Gastrocnemius medialis (tissue), 4 donors: Measurements from ENCODE around the gene OPA3. TPM values are rescaled to one million over a fixed set of nuclear protein-coding genes. Genes with fewer than 3 reads are reported as not detected.
"Not testable (repeated sequence)": the region's sequence is repeated elsewhere in the genome, so short reads cannot be mapped to it uniquely, and the experiment has no call there.

Experiments
- ATAC-seq, 2 donors: fragments of 150-250 bp; one replicate each; pipeline ENCODE4 v1.9.1; 2016
- DNase-seq, 2 donors: peaks; one replicate each; pipeline ENCODE4 v3.0.0-alpha.2; 2019
- H3K27ac ChIP-seq, 4 donors: fragments of 200-600 bp; sonication (generic); 1 replicate in 1 of 4; 2 replicates in 3 of 4; pipeline ENCODE4 v1.5.1; 2016 to 2018; ENCODE audit warnings: mild to moderate bottlenecking in 2 of 4, moderate library complexity in 1 of 4
- H3K27me3 ChIP-seq, 3 donors: fragments of 200-600 bp; sonication (generic) in 2 of 3; 1 replicate in 1 of 3; 2 replicates in 2 of 3; pipeline versions ENCODE4 v1.5.1 to v1.6.0; 2016 to 2019; ENCODE audit warnings: mild to moderate bottlenecking in 1 of 3, moderate library complexity in 1 of 3
- H3K36me3 ChIP-seq, 2 donors: fragments of 200-600 bp; sonication (generic) in 1 of 2; one replicate each; pipeline ENCODE4 v1.5.1; 2017 to 2018
- H3K4me1 ChIP-seq, 2 donors: fragments of 200-600 bp; sonication (generic) in 1 of 2; one replicate each; pipeline ENCODE4 v1.5.1; 2016 to 2017; ENCODE audit warnings: mild to moderate bottlenecking in 2 of 2
- H3K4me3 ChIP-seq, 4 donors: fragments of 200-600 bp; sonication (generic) in 3 of 4; 1 replicate in 1 of 4; 2 replicates in 3 of 4; pipeline ENCODE4 v1.5.1; 2016 to 2019; ENCODE audit warnings: mild to moderate bottlenecking in 2 of 4
- H3K9me3 ChIP-seq, 3 donors: fragments of 200-600 bp; sonication (generic) in 2 of 3; 1 replicate in 1 of 3; 2 replicates in 2 of 3; pipeline ENCODE4 v1.5.1; 2016 to 2019
- POLR2A ChIP-seq, 2 donors: fragments of 450-650 bp; IDR thresholded peaks; one replicate each; pipeline ENCODE4 v1.6.1; 2017; ENCODE audit warnings: antibody characterized with exemption in 2 of 2, mild to moderate bottlenecking in 2 of 2, moderate library complexity in 2 of 2
- in situ Hi-C, 4 donors: fragments of 200-750 bp; cut with MboI; loops; one replicate each; pipeline versions ENCODE4 v1.15.0 to v1.8.0; 2017; ENCODE audit warnings: low sequenced_read_pairs in 4 of 4
- intact Hi-C: fragments of 100-400 bp; cut with DNase I; formaldehyde crosslinking; loops from one replicate; pipeline ENCODE4 v1.15.1; 2023; ENCODE audit warnings: low total_unique reads
- total RNA-seq, 4 donors: library from RNA; depleted of rRNA; stranded (reverse); fragments of >200 nt; gene quantifications; one replicate each; pipeline versions ENCODE4 v1.1.0 to v1.2.3, GENCODE V29; 2016
- TF ChIP-seq, protein P1 (sequence below), 5 experiments: fragments of 450-650 bp in 3 of 5; fragments of 200-600 bp in 2 of 5; sonication (generic) in 2 of 5; IDR thresholded peaks in 4 of 5; conservative IDR thresholded peaks in 1 of 5; 1 replicate in 4 of 5; 2 replicates in 1 of 5; pipeline ENCODE4 v1.5.1; 2016 to 2019; ENCODE audit warnings: antibody characterized with exemption in 5 of 5, mild to moderate bottlenecking in 3 of 5, moderate library complexity in 3 of 5

The OPA3 gene
- total RNA-seq = 10 to 100 TPM; 14.8 to 32.5 (median 20.3) TPM

GRCh38 chr19:45584332-45585157, at the start of gene OPA3:
Gene OPA3 (minus strand): TSS chr19:45584802. CDS start chr19:45584764, 38 bp downstream.
- peaks cover 9 to 13% of the 10 kb centered on the region in 2 donors for H3K4me1 ChIP-seq
- in situ Hi-C loops (no loop called here), intact Hi-C loops (loop anchor here (5.0 kb wide), 2 partner anchors 157 to 1528 kb away; partner anchors contain the start of gene ZC3H4)
- ATAC-seq (peak; percentile 94 to 96), DNase-seq (peak; percentile 99 to 100)
- no peaks in the 10 kb centered on the region for H3K27me3 ChIP-seq
- H3K27ac ChIP-seq = peak within 1 kb of the TSS; percentile 92 to 99 (median 97)
- no peaks in the 10 kb centered on the region for H3K9me3 ChIP-seq
- H3K4me3 ChIP-seq = peak within 1 kb of the TSS; percentile 68 to 93 (median 76)
- H3K36me3 ChIP-seq = no peaks in the 10 kb centered on the region
- TF ChIP-seq, protein P1, sequence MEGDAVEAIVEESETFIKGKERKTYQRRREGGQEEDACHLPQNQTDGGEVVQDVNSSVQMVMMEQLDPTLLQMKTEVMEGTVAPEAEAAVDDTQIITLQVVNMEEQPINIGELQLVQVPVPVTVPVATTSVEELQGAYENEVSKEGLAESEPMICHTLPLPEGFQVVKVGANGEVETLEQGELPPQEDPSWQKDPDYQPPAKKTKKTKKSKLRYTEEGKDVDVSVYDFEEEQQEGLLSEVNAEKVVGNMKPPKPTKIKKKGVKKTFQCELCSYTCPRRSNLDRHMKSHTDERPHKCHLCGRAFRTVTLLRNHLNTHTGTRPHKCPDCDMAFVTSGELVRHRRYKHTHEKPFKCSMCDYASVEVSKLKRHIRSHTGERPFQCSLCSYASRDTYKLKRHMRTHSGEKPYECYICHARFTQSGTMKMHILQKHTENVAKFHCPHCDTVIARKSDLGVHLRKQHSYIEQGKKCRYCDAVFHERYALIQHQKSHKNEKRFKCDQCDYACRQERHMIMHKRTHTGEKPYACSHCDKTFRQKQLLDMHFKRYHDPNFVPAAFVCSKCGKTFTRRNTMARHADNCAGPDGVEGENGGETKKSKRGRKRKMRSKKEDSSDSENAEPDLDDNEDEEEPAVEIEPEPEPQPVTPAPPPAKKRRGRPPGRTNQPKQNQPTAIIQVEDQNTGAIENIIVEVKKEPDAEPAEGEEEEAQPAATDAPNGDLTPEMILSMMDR (IDR thresholded peaks at IDR 0.05 in 4 of 5, conservative IDR thresholded peaks at IDR 0.05 in 1 of 5) = peak in 1 of 5 experiments; percentile 26
- TF ChIP-seq POLR2A (IDR thresholded peaks at IDR 0.05) = peak; percentile 71 to 84

DNA sequence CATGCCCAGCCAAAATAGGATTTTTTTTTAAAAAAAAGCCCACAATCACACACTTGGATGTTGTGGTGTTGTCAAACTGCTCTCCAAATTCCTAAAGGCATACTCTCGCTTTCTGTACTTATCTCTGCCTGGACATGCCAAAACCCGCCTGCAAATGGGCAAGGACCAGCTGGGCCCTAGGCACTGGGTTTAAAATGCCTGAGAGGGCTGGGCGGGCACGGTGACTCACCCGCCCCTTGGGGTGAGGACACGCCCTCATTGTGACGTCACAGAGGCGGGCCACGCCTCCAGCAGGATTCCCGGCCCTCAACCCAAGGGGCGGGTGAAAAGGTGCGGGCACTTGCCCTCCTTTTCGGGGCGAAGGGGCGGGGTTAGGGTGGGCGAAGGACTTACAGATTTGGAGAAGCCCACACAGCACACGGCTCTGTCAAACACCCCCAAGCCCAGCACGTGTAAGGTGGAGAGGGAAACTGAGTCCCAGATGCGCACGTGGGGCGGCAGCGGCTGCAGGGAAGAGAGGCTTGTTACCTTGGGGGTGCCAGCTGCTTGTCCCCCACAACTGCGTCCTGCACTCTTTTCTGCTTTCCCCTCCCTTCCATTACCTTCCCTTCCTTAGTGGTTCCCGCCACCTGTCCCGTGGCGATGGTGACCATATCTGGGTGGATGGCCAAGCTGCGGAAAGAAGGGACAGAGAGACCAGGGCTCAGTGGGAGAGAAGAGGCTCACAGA, 48.0 kb upstream of the OPA3 start:
- H3K4me3 ChIP-seq = no peak overlapping the region
- H3K27ac ChIP-seq = peak overlapping the region in 2 of 4 donors; percentile 38 to 43
- no peaks in the 10 kb centered on the region for H3K36me3 ChIP-seq
- peak; percentile 29 to 75 for DNase-seq
- no peaks in the 10 kb centered on the region for H3K9me3 ChIP-seq
- H3K4me1 ChIP-seq = peaks cover 0 to 6% of the 10 kb centered on the region in 2 donors
- H3K27me3 ChIP-seq = no peaks in the 10 kb centered on the region
- in situ Hi-C loops (loop anchor here in 1 of 4 donors (10.0 kb wide), 1 partner anchor 108 kb away; no protein-coding TSS in a partner anchor), intact Hi-C loops (no loop called here)
- peak; percentile 72 to 88 for ATAC-seq
- TF ChIP-seq, protein P1 (IDR thresholded peaks at IDR 0.05 in 4 of 5, conservative IDR thresholded peaks at IDR 0.05 in 1 of 5) = no peak
- TF ChIP-seq POLR2A (IDR thresholded peaks at IDR 0.05) = no peak

- Histone ChIP-seq H3K27me3 (no peaks in the 10 kb centered on the region), H3K36me3 (no peaks in the 10 kb centered on the region), H3K4me1 (no peaks in the 10 kb centered on the region), H3K9me3 (no peaks in the 10 kb centered on the region), H3K4me3 (no peak overlapping the region), H3K27ac (no peak overlapping the region)
- DNase-seq = no peak
- no peak for TF ChIP-seq POLR2A (IDR thresholded peaks at IDR 0.05)
- TF ChIP-seq, protein P1 (IDR thresholded peaks at IDR 0.05 in 4 of 5, conservative IDR thresholded peaks at IDR 0.05 in 1 of 5) = no peak
- intact Hi-C loops (no loop called here), in situ Hi-C loops (loop anchor here in 1 of 4 donors (10.0 kb wide), 1 partner anchor 106 kb away; no protein-coding TSS in a partner anchor)
- no peak for ATAC-seq
These were observed 45.9 kb upstream of the OPA3 start for GRCh38 chr19:45630463-45630862.

- intact Hi-C loops (no loop called here), in situ Hi-C loops (loop anchor here in 1 of 4 donors (10.0 kb wide), 1 partner anchor 105 kb away; no protein-coding TSS in a partner anchor)
- H3K9me3 ChIP-seq = no peaks in the 10 kb centered on the region
- DNase-seq (no peak), ATAC-seq (no peak)
- H3K4me1 ChIP-seq = no peaks in the 10 kb centered on the region
- no peaks in the 10 kb centered on the region for H3K36me3 ChIP-seq
- no peak overlapping the region for H3K4me3 ChIP-seq
- H3K27ac ChIP-seq = no peak overlapping the region
- no peak for TF ChIP-seq POLR2A (IDR thresholded peaks at IDR 0.05)
- TF ChIP-seq, protein P1 (IDR thresholded peaks at IDR 0.05 in 4 of 5, conservative IDR thresholded peaks at IDR 0.05 in 1 of 5) = no peak
- no peaks in the 10 kb centered on the region for H3K27me3 ChIP-seq
These were observed 45.1 kb upstream of the OPA3 start for GRCh38 chr19:45629704-45630103.

GRCh38 chr19:45628219-45628618, 43.6 kb upstream of the OPA3 start:
- H3K36me3 ChIP-seq, in situ Hi-C loops: not testable (repeated sequence)

More at GRCh38 chr19:45628219-45628618, 43.6 kb upstream of the OPA3 start:
- DNase-seq, H3K4me3 ChIP-seq, H3K27me3 ChIP-seq, H3K4me1 ChIP-seq, intact Hi-C loops, H3K27ac ChIP-seq, ATAC-seq, H3K9me3 ChIP-seq: not testable (repeated sequence)
